MM.1S (cell line): Measurements from ENCODE around the gene EPHA5.

Experiments used
- DNase-seq: peaks from one replicate; pipeline ENCODE4 v3.0.0-alpha.2; 2015
- H2AFZ ChIP-seq: fragments of 300-600 bp; sonication (generic); 2 replicates; pipeline ENCODE4 v1.6.0; 2016; ENCODE audit warnings: antibody characterized with exemption, low read length
- H3F3A ChIP-seq: fragments of 300-600 bp; sonication (generic); 2 replicates; pipeline ENCODE4 v1.6.1; 2016; ENCODE audit warnings: mild to moderate bottlenecking, antibody characterized with exemption, low read length, moderate library complexity, mixed read lengths; ENCODE audit not compliant: insufficient read depth
- H3K27ac ChIP-seq: fragments of 300-600 bp; sonication (generic); 2 replicates; pipeline ENCODE4 v1.5.1; 2016; ENCODE audit warnings: mild to moderate bottlenecking, low read length
- H3K27me3 ChIP-seq: fragments of 300-600 bp; sonication (generic); replicated peaks from 2 replicates; pipeline ENCODE4 v1.6.0; 2016; ENCODE audit warnings: low read length; ENCODE audit not compliant: insufficient read depth
- H3K36me3 ChIP-seq: fragments of 300-600 bp; sonication (generic); replicated peaks from 2 replicates; pipeline ENCODE4 v1.6.1; 2016; ENCODE audit warnings: mild to moderate bottlenecking, low read length, mixed read lengths; ENCODE audit not compliant: insufficient read depth
- H3K4me1 ChIP-seq: fragments of 300-600 bp; sonication (generic); 2 replicates; pipeline ENCODE4 v1.6.1; 2016; ENCODE audit warnings: low read length, mixed read lengths
- H3K4me2 ChIP-seq: fragments of 300-600 bp; sonication (generic); 2 replicates; pipeline ENCODE4 v1.6.0; 2016; ENCODE audit warnings: low read depth, low read length
- H3K4me3 ChIP-seq: fragments of 300-600 bp; sonication (generic); 2 replicates; pipeline ENCODE4 v1.5.1; 2016; ENCODE audit warnings: low read length, mixed read lengths
- H3K79me2 ChIP-seq: fragments of 300-600 bp; sonication (generic); 2 replicates; pipeline ENCODE4 v1.6.1; 2016; ENCODE audit warnings: mixed run types, low read length, mixed read lengths
- H3K9ac ChIP-seq: fragments of 300-600 bp; sonication (generic); 2 replicates; pipeline ENCODE4 v1.6.1; 2016; ENCODE audit warnings: low read length, mixed read lengths
- H3K9me2 ChIP-seq: fragments of 300-600 bp; sonication (generic); replicated peaks from 2 replicates; pipeline ENCODE4 v1.6.1; 2016; ENCODE audit warnings: mild to moderate bottlenecking, low read length, mixed read lengths; ENCODE audit not compliant: insufficient read depth
- H3K9me3 ChIP-seq: fragments of 300-600 bp; sonication (generic); replicated peaks from 2 replicates; pipeline ENCODE4 v1.6.1; 2016; ENCODE audit warnings: mild to moderate bottlenecking, low read length, mixed read lengths; ENCODE audit not compliant: insufficient read depth
- H4K20me1 ChIP-seq: fragments of 300-600 bp; sonication (generic); 2 replicates; pipeline ENCODE4 v1.6.1; 2016; ENCODE audit warnings: mild to moderate bottlenecking, low read length, moderate library complexity, mixed read lengths; ENCODE audit not compliant: insufficient read depth
- EZH2 ChIP-seq: fragments of 300-600 bp; sonication (generic); optimal IDR thresholded peaks from 2 replicates; pipeline ENCODE3; 2017; ENCODE audit warnings: low read depth, mild to moderate bottlenecking, antibody characterized with exemption, low read length, mixed read lengths
- EZH2phosphoT487 ChIP-seq: fragments of 300-600 bp; sonication (generic); IDR thresholded peaks from 2 replicates; pipeline ENCODE4 v1.6.1; 2018; ENCODE audit warnings: antibody characterized with exemption, low read length
- TF ChIP-seq, protein P1 (sequence below): fragments of 300-600 bp; sonication (generic); IDR thresholded peaks from 2 replicates; pipeline ENCODE4 v1.5.1; 2016; ENCODE audit warnings: antibody characterized with exemption, low read length, mixed read lengths

The EPHA5 gene

DNA sequence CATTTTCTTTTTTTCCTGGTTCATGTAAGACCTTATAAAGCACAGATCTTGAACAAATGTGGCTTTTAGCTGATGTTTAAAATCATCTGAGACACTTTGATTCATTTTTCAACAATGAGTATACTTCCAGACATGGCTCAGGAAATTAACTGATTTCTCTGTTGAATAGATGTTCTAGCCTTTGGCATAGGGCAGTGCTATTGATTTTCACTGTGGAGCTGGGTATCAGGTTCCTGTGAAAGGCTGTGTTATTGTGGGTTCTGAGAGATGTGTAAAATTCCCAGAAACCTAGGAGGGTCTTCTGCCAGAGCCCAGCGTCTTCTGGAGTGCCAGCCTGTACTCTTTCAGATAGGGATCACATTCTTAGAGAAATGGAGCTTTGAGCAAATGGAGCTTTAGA lies 278.9 kb downstream of the EPHA5 start:
- no peak overlapping the region for H3K9ac ChIP-seq
- no peaks in the 10 kb centered on the region for H3K27me3 ChIP-seq
- no peak overlapping the region for H3K4me2 ChIP-seq
- H2AFZ ChIP-seq, result no peak overlapping the region
- DNase-seq, result no peak
- no peaks in the 10 kb centered on the region for H3K79me2 ChIP-seq
- TF ChIP-seq, protein P1, sequence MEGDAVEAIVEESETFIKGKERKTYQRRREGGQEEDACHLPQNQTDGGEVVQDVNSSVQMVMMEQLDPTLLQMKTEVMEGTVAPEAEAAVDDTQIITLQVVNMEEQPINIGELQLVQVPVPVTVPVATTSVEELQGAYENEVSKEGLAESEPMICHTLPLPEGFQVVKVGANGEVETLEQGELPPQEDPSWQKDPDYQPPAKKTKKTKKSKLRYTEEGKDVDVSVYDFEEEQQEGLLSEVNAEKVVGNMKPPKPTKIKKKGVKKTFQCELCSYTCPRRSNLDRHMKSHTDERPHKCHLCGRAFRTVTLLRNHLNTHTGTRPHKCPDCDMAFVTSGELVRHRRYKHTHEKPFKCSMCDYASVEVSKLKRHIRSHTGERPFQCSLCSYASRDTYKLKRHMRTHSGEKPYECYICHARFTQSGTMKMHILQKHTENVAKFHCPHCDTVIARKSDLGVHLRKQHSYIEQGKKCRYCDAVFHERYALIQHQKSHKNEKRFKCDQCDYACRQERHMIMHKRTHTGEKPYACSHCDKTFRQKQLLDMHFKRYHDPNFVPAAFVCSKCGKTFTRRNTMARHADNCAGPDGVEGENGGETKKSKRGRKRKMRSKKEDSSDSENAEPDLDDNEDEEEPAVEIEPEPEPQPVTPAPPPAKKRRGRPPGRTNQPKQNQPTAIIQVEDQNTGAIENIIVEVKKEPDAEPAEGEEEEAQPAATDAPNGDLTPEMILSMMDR, result no peak
- TF ChIP-seq EZH2phosphoT487 (no peak), EZH2 (no peak)
- H3K36me3 ChIP-seq, result no peaks in the 10 kb centered on the region
- no peaks in the 10 kb centered on the region for H3K9me3 ChIP-seq
- H3K4me3 ChIP-seq, result no peak overlapping the region
- H3K9me2 ChIP-seq, result no peaks in the 10 kb centered on the region
- no peak overlapping the region for H3K27ac ChIP-seq
- peaks cover 16% of the 10 kb centered on the region for H3K4me1 ChIP-seq
- H4K20me1 ChIP-seq, result no peaks in the 10 kb centered on the region
- H3F3A ChIP-seq, result peaks cover 16% of the 10 kb centered on the region

DNA sequence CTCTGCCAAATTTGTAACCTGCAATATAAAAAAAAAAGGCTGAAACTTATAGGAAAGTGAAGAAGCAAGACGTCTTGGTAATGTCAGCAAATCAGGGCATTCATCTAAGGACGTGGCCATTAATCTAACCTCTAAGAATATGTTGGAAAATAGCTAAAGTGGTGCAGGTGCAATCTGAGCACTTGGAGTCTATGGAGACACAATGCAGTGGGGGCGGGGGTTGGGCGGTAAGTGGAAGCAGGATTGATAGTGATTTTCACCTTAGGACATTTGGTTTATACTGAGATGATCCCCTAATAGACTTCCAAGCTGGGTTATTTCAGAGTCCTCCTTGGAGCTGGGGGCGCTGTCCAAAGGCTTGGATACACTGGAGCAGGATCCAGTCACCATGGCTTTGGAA lies 283.4 kb downstream of the EPHA5 start:
- Histone ChIP-seq H2AFZ (no peak overlapping the region), H3K4me3 (no peak overlapping the region), H3K9me3 (no peaks in the 10 kb centered on the region), H3K27me3 (no peaks in the 10 kb centered on the region), H3K9ac (no peak overlapping the region), H3K27ac (no peak overlapping the region), H3K79me2 (no peaks in the 10 kb centered on the region), H4K20me1 (no peaks in the 10 kb centered on the region), H3K4me1 (no peaks in the 10 kb centered on the region), H3K36me3 (no peaks in the 10 kb centered on the region), H3K4me2 (no peak overlapping the region), H3F3A (no peaks in the 10 kb centered on the region), H3K9me2 (no peaks in the 10 kb centered on the region)
- DNase-seq, result no peak
- TF ChIP-seq EZH2, result no peak

DNA sequence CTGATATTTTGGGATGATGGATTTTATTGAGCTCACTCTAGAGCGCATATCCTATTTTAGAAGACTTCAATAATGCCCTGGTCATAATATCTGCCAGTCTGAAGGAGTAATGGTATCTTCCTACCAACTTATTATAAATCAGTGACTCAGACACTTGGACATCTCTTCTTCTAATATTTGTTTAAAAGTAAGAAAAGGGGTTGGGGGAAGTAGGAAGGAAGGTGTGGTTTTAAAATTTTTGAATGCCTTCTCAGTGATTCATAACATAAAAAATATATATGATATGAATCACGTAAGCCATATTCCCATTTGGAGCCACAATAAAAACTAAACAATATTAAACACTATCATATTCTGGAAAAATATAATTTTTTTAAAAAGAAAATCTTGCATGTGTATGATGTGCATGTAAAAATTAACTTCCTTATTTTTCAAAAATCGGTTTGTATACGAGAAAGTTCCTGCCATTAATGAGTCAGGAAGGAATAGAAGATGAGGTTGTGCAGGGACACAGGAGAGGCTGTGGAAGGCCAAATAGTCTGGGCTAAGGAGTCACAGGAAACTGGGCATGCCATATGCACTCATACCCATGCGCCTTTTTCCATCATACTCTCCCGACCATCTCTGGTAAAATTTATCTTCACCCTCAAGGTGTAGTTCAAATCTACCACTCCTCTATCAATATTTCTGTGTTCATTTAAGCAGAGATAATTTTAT lies 286.5 kb downstream of the EPHA5 start:
- Histone ChIP-seq H3K4me3 (no peak overlapping the region), H3K27ac (no peak overlapping the region), H3K36me3 (no peaks in the 10 kb centered on the region), H3K79me2 (no peaks in the 10 kb centered on the region), H3K9me2 (no peaks in the 10 kb centered on the region), H4K20me1 (no peaks in the 10 kb centered on the region), H3F3A (no peaks in the 10 kb centered on the region), H3K9ac (no peak overlapping the region), H3K4me2 (no peak overlapping the region), H2AFZ (no peak overlapping the region), H3K4me1 (0 out of 2 replicates have a peak, but pooled peaks cover 6% of the 10 kb centered on the region), H3K27me3 (no peaks in the 10 kb centered on the region), H3K9me3 (no peaks in the 10 kb centered on the region)
- TF ChIP-seq, protein P1, result no peak
- no peak for TF ChIP-seq EZH2
- no peak for TF ChIP-seq EZH2phosphoT487
- no peak for DNase-seq

DNA sequence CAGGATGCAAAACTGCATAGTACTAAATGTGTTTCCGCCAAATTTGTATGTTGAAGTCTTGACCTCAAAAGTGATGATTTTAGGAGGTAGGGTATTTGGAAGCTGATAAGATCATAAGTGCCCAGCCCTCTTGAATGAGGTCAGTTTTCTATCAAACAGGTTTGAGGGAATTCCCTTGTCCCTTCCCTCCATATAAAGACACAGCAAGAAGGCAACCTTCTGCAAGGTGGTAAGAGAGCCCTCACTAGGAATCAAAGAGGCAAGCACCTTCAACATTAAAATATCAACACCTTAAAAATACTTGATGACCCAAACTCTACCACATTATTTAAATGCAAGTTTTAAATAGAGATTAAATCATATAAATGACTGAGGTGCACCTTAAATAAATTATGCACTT lies 288.6 kb downstream of the EPHA5 start:
- H3K9ac ChIP-seq, result no peak overlapping the region
- no peak overlapping the region for H3K4me3 ChIP-seq
- H3K36me3 ChIP-seq, result no peaks in the 10 kb centered on the region
- no peak for TF ChIP-seq EZH2
- TF ChIP-seq, protein P1, result no peak
- TF ChIP-seq EZH2phosphoT487, result no peak
- H3K4me2 ChIP-seq, result no peak overlapping the region
- no peak overlapping the region for H3K27ac ChIP-seq
- H3K27me3 ChIP-seq, result no peaks in the 10 kb centered on the region
- H3F3A ChIP-seq, result no peaks in the 10 kb centered on the region
- H4K20me1 ChIP-seq, result no peaks in the 10 kb centered on the region
- no peak for DNase-seq
- no peak overlapping the region for H2AFZ ChIP-seq
- H3K4me1 ChIP-seq, result 0 out of 2 replicates have a peak, but pooled peaks cover 6% of the 10 kb centered on the region
- H3K9me2 ChIP-seq, result no peaks in the 10 kb centered on the region
- H3K9me3 ChIP-seq, result no peaks in the 10 kb centered on the region
- no peaks in the 10 kb centered on the region for H3K79me2 ChIP-seq
